ENCODE data around the gene SELPLG.
A peak's percentile ranks its signal among the peaks of the same experiment; 100 is the strongest.

SELPLG gene

GRCh38 chr12:108629824-108630476 is 3.7 kb downstream of the SELPLG start:
- no peak for TF ChIP-seq FOXM1 (IDR thresholded peaks at IDR 0.05; ENCODE audit: borderline replicate concordance)
- TF ChIP-seq TARDBP (IDR thresholded peaks at IDR 0.05), result no peak
- no peak for TF ChIP-seq PKNOX1 (IDR thresholded peaks at IDR 0.05)
- no peak for TF ChIP-seq L3MBTL2 (conservative IDR thresholded peaks at IDR 0.05)
- no peak for TF ChIP-seq LEF1 (IDR thresholded peaks at IDR 0.05; ENCODE audit: borderline replicate concordance)
- no peak for TF ChIP-seq SP1 (IDR thresholded peaks at IDR 0.05)
- no peak for TF ChIP-seq ARNT (IDR thresholded peaks at IDR 0.05)
- TF ChIP-seq SUZ12 (IDR thresholded peaks at IDR 0.05), result no peak
- no peak for TF ChIP-seq ZNF384 (IDR thresholded peaks at IDR 0.05)
- no peak for TF ChIP-seq ELF4 (IDR thresholded peaks at IDR 0.05)
- no peak for TF ChIP-seq NFRKB (IDR thresholded peaks at IDR 0.05)
- TF ChIP-seq HDGF (IDR thresholded peaks at IDR 0.05; ENCODE audit: borderline replicate concordance), result no peak
- peak; percentile 36 for DNase-seq (ENCODE audit: extremely low spot score)
- ChIA-PET CTCF (interaction anchor here (0.6 to 2.9 kb wide), 2 partner anchors 12 to 179 kb away, joined by 3 to 13 read pairs; no protein-coding TSS in a partner anchor), POLR2A (no interaction called here)

GRCh38 chr12:108629151-108629550 is 4.5 kb downstream of the SELPLG start:
- CTCF ChIA-PET, result interaction anchor here (0.6 to 2.9 kb wide), 3 partner anchors 11 to 179 kb away, joined by 3 to 13 read pairs (median 3); no protein-coding TSS in a partner anchor
- TF ChIP-seq NFRKB (IDR thresholded peaks at IDR 0.05) (no peak), L3MBTL2 (conservative IDR thresholded peaks at IDR 0.05) (no peak), ZNF384 (IDR thresholded peaks at IDR 0.05) (no peak), FOXM1 (IDR thresholded peaks at IDR 0.05; ENCODE audit: borderline replicate concordance) (no peak), BHLHE40 (IDR thresholded peaks at IDR 0.05; ENCODE audit: borderline replicate concordance) (no peak), FOXK2 (IDR thresholded peaks at IDR 0.05) (no peak), FOXA1 (IDR thresholded peaks at IDR 0.05) (no peak), HDGF (IDR thresholded peaks at IDR 0.05; ENCODE audit: borderline replicate concordance) (no peak), LEF1 (IDR thresholded peaks at IDR 0.05; ENCODE audit: borderline replicate concordance) (no peak), SUZ12 (IDR thresholded peaks at IDR 0.05) (no peak), ARNT (IDR thresholded peaks at IDR 0.05) (no peak), SP1 (IDR thresholded peaks at IDR 0.05) (no peak), ELF4 (IDR thresholded peaks at IDR 0.05) (no peak), CTBP1 (IDR thresholded peaks at IDR 0.05; ENCODE audit: borderline replicate concordance) (no peak), PKNOX1 (IDR thresholded peaks at IDR 0.05) (no peak), TARDBP (IDR thresholded peaks at IDR 0.05) (no peak)
- DNase-seq (ENCODE audit: extremely low spot score), result no peak
- POLR2A ChIA-PET, result no interaction called here

- no peak for DNase-seq (ENCODE audit: extremely low spot score)
- TF ChIP-seq SP1 (IDR thresholded peaks at IDR 0.05) (no peak), NFRKB (IDR thresholded peaks at IDR 0.05) (no peak), FOXK2 (IDR thresholded peaks at IDR 0.05) (no peak), ARNT (IDR thresholded peaks at IDR 0.05) (no peak), CTBP1 (IDR thresholded peaks at IDR 0.05; ENCODE audit: borderline replicate concordance) (no peak), FOXM1 (IDR thresholded peaks at IDR 0.05; ENCODE audit: borderline replicate concordance) (no peak)
- POLR2A ChIA-PET, result no interaction called here
- CTCF ChIA-PET, result interaction anchor here (0.7 to 2.9 kb wide), 2 partner anchors 9 to 38 kb away, joined by 3 to 13 read pairs; no protein-coding TSS in a partner anchor
Measured at GRCh38 chr12:108627134-108627920, 6.4 kb downstream of the SELPLG start.

- POLR2A ChIA-PET, result no interaction called here
- CTCF ChIA-PET, result no interaction called here
- no peak for DNase-seq (ENCODE audit: extremely low spot score)
Measured at GRCh38 chr12:108625228-108625627, 8.5 kb downstream of the SELPLG start.

GRCh38 chr12:108623577-108623976 is 10.1 kb downstream of the SELPLG start:
- DNase-seq (ENCODE audit: extremely low spot score), result no peak
- ChIA-PET POLR2A (no interaction called here), CTCF (no interaction called here)
- TF ChIP-seq ARNT (IDR thresholded peaks at IDR 0.05), result no peak
- TF ChIP-seq BHLHE40 (IDR thresholded peaks at IDR 0.05; ENCODE audit: borderline replicate concordance), result no peak

More at GRCh38 chr12:108625228-108625627, 8.5 kb downstream of the SELPLG start:
- TF ChIP-seq TARDBP (IDR thresholded peaks at IDR 0.05) (no peak), PKNOX1 (IDR thresholded peaks at IDR 0.05) (no peak), ARNT (IDR thresholded peaks at IDR 0.05) (no peak), HDGF (IDR thresholded peaks at IDR 0.05; ENCODE audit: borderline replicate concordance) (no peak), BHLHE40 (IDR thresholded peaks at IDR 0.05; ENCODE audit: borderline replicate concordance) (no peak), FOXM1 (IDR thresholded peaks at IDR 0.05; ENCODE audit: borderline replicate concordance) (no peak), FOXA1 (IDR thresholded peaks at IDR 0.05) (no peak), L3MBTL2 (conservative IDR thresholded peaks at IDR 0.05) (no peak), NFRKB (IDR thresholded peaks at IDR 0.05) (no peak), ZNF384 (IDR thresholded peaks at IDR 0.05) (no peak), SUZ12 (IDR thresholded peaks at IDR 0.05) (no peak), SP1 (IDR thresholded peaks at IDR 0.05) (no peak), FOXK2 (IDR thresholded peaks at IDR 0.05) (no peak)

GRCh38 chr12:108622921-108623514 is 10.7 kb downstream of the SELPLG start:
- no peak for TF ChIP-seq ZNF384 (IDR thresholded peaks at IDR 0.05)
- no peak for TF ChIP-seq BHLHE40 (IDR thresholded peaks at IDR 0.05; ENCODE audit: borderline replicate concordance)
- no peak for TF ChIP-seq LEF1 (IDR thresholded peaks at IDR 0.05; ENCODE audit: borderline replicate concordance)
- no peak for TF ChIP-seq ARNT (IDR thresholded peaks at IDR 0.05)
- no peak for TF ChIP-seq FOXA1 (IDR thresholded peaks at IDR 0.05)
- TF ChIP-seq TARDBP (IDR thresholded peaks at IDR 0.05), result no peak
- TF ChIP-seq PKNOX1 (IDR thresholded peaks at IDR 0.05), result no peak
- TF ChIP-seq HDGF (IDR thresholded peaks at IDR 0.05; ENCODE audit: borderline replicate concordance), result no peak
- no peak for TF ChIP-seq CTBP1 (IDR thresholded peaks at IDR 0.05; ENCODE audit: borderline replicate concordance)
- no peak for TF ChIP-seq SUZ12 (IDR thresholded peaks at IDR 0.05)
- no peak for TF ChIP-seq SP1 (IDR thresholded peaks at IDR 0.05)
- TF ChIP-seq FOXK2 (IDR thresholded peaks at IDR 0.05), result no peak
- ChIA-PET CTCF (no interaction called here), POLR2A (no interaction called here)
- no peak for DNase-seq (ENCODE audit: extremely low spot score)

Data from HEK293T (cell line).